Measurements from ENCODE around the gene SLC8A2.

The SLC8A2 gene

GRCh38 chr19:47518854-47519253, 47.2 kb upstream of the SLC8A2 start:
- H2BK15ac ChIP-seq (ENCODE audit: low read depth, poor library complexity, severe bottlenecking), result no peak overlapping the region
- 86% methylated on average over 9 of the region's 9 CpGs for WGBS
- peaks cover 21 to 25% of the 10 kb centered on the region in 2 experiments for H3K27me3 ChIP-seq (ENCODE audit: control insufficient read depth in 1 of 2, insufficient read depth in 1 of 2, low read length in 2 of 2)

GRCh38 chr19:47518139-47518538, 46.4 kb upstream of the SLC8A2 start:
- Histone ChIP-seq H3K27ac (ENCODE audit: low read length, poor library complexity, severe bottlenecking) (no peak overlapping the region), H2AFZ (ENCODE audit: low read depth, low read length) (no peak overlapping the region), H2BK120ac (ENCODE audit: low read depth, low read length) (no peak overlapping the region), H3K14ac (ENCODE audit: low read length in 2 of 2) (no peak overlapping the region), H3K79me1 (replicated peaks; ENCODE audit: low read length, poor library complexity, severe bottlenecking) (no peaks in the 10 kb centered on the region), H3K4me2 (ENCODE audit: low read length, poor library complexity, severe bottlenecking) (no peak overlapping the region), H2BK15ac (ENCODE audit: low read depth, poor library complexity, severe bottlenecking) (no peak overlapping the region), H4K91ac (ENCODE audit: low read length) (no peak overlapping the region), H2AK5ac (ENCODE audit: low read length, severe bottlenecking) (no peak overlapping the region), H3K9ac (ENCODE audit: low read length) (no peak overlapping the region), H3K27me3 (ENCODE audit: control insufficient read depth in 1 of 2, insufficient read depth in 1 of 2, low read length in 2 of 2) (peaks cover 16 to 22% of the 10 kb centered on the region in 2 experiments), H2BK12ac (ENCODE audit: low read length in 2 of 2) (no peak overlapping the region), H3K4me3 (ENCODE audit: insufficient read depth in 1 of 2, low read depth in 1 of 2, low read length in 2 of 2) (no peak overlapping the region), H3K4ac (ENCODE audit: low read depth in 1 of 2, low read length in 2 of 2) (no peak overlapping the region), H3K18ac (ENCODE audit: low read depth in 1 of 2, low read length in 2 of 2) (no peak overlapping the region), H2BK5ac (ENCODE audit: low read depth, low read length, poor library complexity, severe bottlenecking) (no peak overlapping the region), H3K36me3 (ENCODE audit: control insufficient read depth in 1 of 2, insufficient read depth in 2 of 2, low read depth in 1 of 2, low read length in 2 of 2) (no peaks in the 10 kb centered on the region), H4K8ac (ENCODE audit: low read length) (no peak overlapping the region), H3K9me3 (ENCODE audit: control insufficient read depth, low read length) (no peaks in the 10 kb centered on the region), H3K23ac (ENCODE audit: low read length in 2 of 2) (no peak overlapping the region), H3K4me1 (ENCODE audit: control insufficient read depth, insufficient read depth, low read depth, low read length) (peaks cover 10% of the 10 kb centered on the region)
- no peak for DNase-seq
- WGBS, result 85% methylated on average over 4 of the region's 4 CpGs

More at GRCh38 chr19:47518854-47519253, 47.2 kb upstream of the SLC8A2 start:
- Histone ChIP-seq H3K4me3 (ENCODE audit: insufficient read depth in 1 of 2, low read depth in 1 of 2, low read length in 2 of 2) (no peak overlapping the region), H3K36me3 (ENCODE audit: control insufficient read depth in 1 of 2, insufficient read depth in 2 of 2, low read depth in 1 of 2, low read length in 2 of 2) (no peaks in the 10 kb centered on the region), H2BK12ac (ENCODE audit: low read length in 2 of 2) (no peak overlapping the region), H3K9ac (ENCODE audit: low read length) (no peak overlapping the region), H3K4me2 (ENCODE audit: low read length, poor library complexity, severe bottlenecking) (no peak overlapping the region), H4K8ac (ENCODE audit: low read length) (no peak overlapping the region), H3K23ac (ENCODE audit: low read length in 2 of 2) (no peak overlapping the region), H2AFZ (ENCODE audit: low read depth, low read length) (no peak overlapping the region), H2AK5ac (ENCODE audit: low read length, severe bottlenecking) (no peak overlapping the region), H2BK5ac (ENCODE audit: low read depth, low read length, poor library complexity, severe bottlenecking) (no peak overlapping the region), H3K14ac (ENCODE audit: low read length in 2 of 2) (no peak overlapping the region), H2BK120ac (ENCODE audit: low read depth, low read length) (no peak overlapping the region), H3K18ac (ENCODE audit: low read depth in 1 of 2, low read length in 2 of 2) (no peak overlapping the region), H3K27ac (ENCODE audit: low read length, poor library complexity, severe bottlenecking) (no peak overlapping the region), H3K4ac (ENCODE audit: low read depth in 1 of 2, low read length in 2 of 2) (no peak overlapping the region), H3K4me1 (ENCODE audit: control insufficient read depth, insufficient read depth, low read depth, low read length) (peaks cover 10% of the 10 kb centered on the region), H4K91ac (ENCODE audit: low read length) (no peak overlapping the region), H3K9me3 (ENCODE audit: control insufficient read depth, low read length) (no peaks in the 10 kb centered on the region), H3K79me1 (replicated peaks; ENCODE audit: low read length, poor library complexity, severe bottlenecking) (no peaks in the 10 kb centered on the region)
- DNase-seq, result no peak

GRCh38 chr19:47514869-47515588, 43.3 kb upstream of the SLC8A2 start, which contains the start of gene NAPA:
Gene NAPA, minus strand, starts transcription at chr19:47515063. Its CDS starts 123 bp downstream, at chr19:47514940.
- H2AK5ac ChIP-seq (ENCODE audit: low read length, severe bottlenecking), result peak within 1 kb of the TSS; percentile 40
- peak within 1 kb of the TSS; percentile 99 for H3K9ac ChIP-seq (ENCODE audit: low read length)
- peak within 1 kb of the TSS; percentile 42 for H2AFZ ChIP-seq (ENCODE audit: low read depth, low read length)

GRCh38 chr19:47514151-47514868, 42.6 kb upstream of the SLC8A2 start:
- peak overlapping the region; percentile 88 to 100 for H3K4me3 ChIP-seq (ENCODE audit: insufficient read depth in 1 of 2, low read depth in 1 of 2, low read length in 2 of 2)
- H2BK15ac ChIP-seq (ENCODE audit: low read depth, poor library complexity, severe bottlenecking), result peak overlapping the region; percentile 87
- H3K36me3 ChIP-seq (ENCODE audit: control insufficient read depth in 1 of 2, insufficient read depth in 2 of 2, low read depth in 1 of 2, low read length in 2 of 2), result peaks cover 11% of the 10 kb centered on the region in 2 experiments
- H3K27ac ChIP-seq (ENCODE audit: low read length, poor library complexity, severe bottlenecking), result peak overlapping the region; percentile 93
- peak overlapping the region; percentile 86 to 89 for H3K18ac ChIP-seq (ENCODE audit: low read depth in 1 of 2, low read length in 2 of 2)
- H3K4me1 ChIP-seq (ENCODE audit: control insufficient read depth, insufficient read depth, low read depth, low read length), result peaks cover 25% of the 10 kb centered on the region
- peak overlapping the region; percentile 49 to 57 for H2BK12ac ChIP-seq (ENCODE audit: low read length in 2 of 2)
- no peak overlapping the region for H2BK120ac ChIP-seq (ENCODE audit: low read depth, low read length)
- H3K27me3 ChIP-seq (ENCODE audit: control insufficient read depth in 1 of 2, insufficient read depth in 1 of 2, low read length in 2 of 2), result no peaks in the 10 kb centered on the region
- peaks cover 16% of the 10 kb centered on the region for H3K79me1 ChIP-seq (replicated peaks; ENCODE audit: low read length, poor library complexity, severe bottlenecking)
- peak overlapping the region; percentile 48 for H2BK5ac ChIP-seq (ENCODE audit: low read depth, low read length, poor library complexity, severe bottlenecking)
- 10% methylated on average over 40 of the region's 40 CpGs for WGBS
- H3K9ac ChIP-seq (ENCODE audit: low read length), result peak overlapping the region; percentile 99
- H2AK5ac ChIP-seq (ENCODE audit: low read length, severe bottlenecking), result peak overlapping the region; percentile 40
- peak overlapping the region; percentile 94 for H3K4me2 ChIP-seq (ENCODE audit: low read length, poor library complexity, severe bottlenecking)
- peak overlapping the region; percentile 70 for H4K8ac ChIP-seq (ENCODE audit: low read length)
- H2AFZ ChIP-seq (ENCODE audit: low read depth, low read length), result no peak overlapping the region
- peak; percentile 23 for DNase-seq
- no peaks in the 10 kb centered on the region for H3K9me3 ChIP-seq (ENCODE audit: control insufficient read depth, low read length)
- H3K4ac ChIP-seq (ENCODE audit: low read depth in 1 of 2, low read length in 2 of 2), result peak overlapping the region; percentile 84 to 89
- H4K91ac ChIP-seq (ENCODE audit: low read length), result peak overlapping the region; percentile 90
- peak overlapping the region in 1 of 2 experiments; percentile 86 for H3K23ac ChIP-seq (ENCODE audit: low read length in 2 of 2)
- peak overlapping the region in 1 of 2 experiments; percentile 98 for H3K14ac ChIP-seq (ENCODE audit: low read length in 2 of 2)

More at GRCh38 chr19:47514869-47515588, 43.3 kb upstream of the SLC8A2 start, which contains the start of gene NAPA:
- peak within 1 kb of the TSS; percentile 93 for H3K27ac ChIP-seq (ENCODE audit: low read length, poor library complexity, severe bottlenecking)
- H2BK12ac ChIP-seq (ENCODE audit: low read length in 2 of 2), result peak within 1 kb of the TSS; percentile 49 to 57
- H3K4ac ChIP-seq (ENCODE audit: low read depth in 1 of 2, low read length in 2 of 2), result peak within 1 kb of the TSS; percentile 84 to 89
- peak within 1 kb of the TSS; percentile 90 for H4K91ac ChIP-seq (ENCODE audit: low read length)
- H3K4me3 ChIP-seq (ENCODE audit: insufficient read depth in 1 of 2, low read depth in 1 of 2, low read length in 2 of 2), result peak within 1 kb of the TSS; percentile 88 to 100
- peaks cover 4 to 9% of the 10 kb centered on the region in 2 experiments for H3K36me3 ChIP-seq (ENCODE audit: control insufficient read depth in 1 of 2, insufficient read depth in 2 of 2, low read depth in 1 of 2, low read length in 2 of 2)
- H2BK5ac ChIP-seq (ENCODE audit: low read depth, low read length, poor library complexity, severe bottlenecking), result peak within 1 kb of the TSS; percentile 48
- H2BK15ac ChIP-seq (ENCODE audit: low read depth, poor library complexity, severe bottlenecking), result peak within 1 kb of the TSS; percentile 87
- H3K18ac ChIP-seq (ENCODE audit: low read depth in 1 of 2, low read length in 2 of 2), result peak within 1 kb of the TSS; percentile 86 to 89
- H3K23ac ChIP-seq (ENCODE audit: low read length in 2 of 2), result peak within 1 kb of the TSS in 1 of 2 experiments; percentile 86
- WGBS, result under 1% methylated on average over 71 of the region's 78 CpGs
- peaks cover 25% of the 10 kb centered on the region for H3K4me1 ChIP-seq (ENCODE audit: control insufficient read depth, insufficient read depth, low read depth, low read length)
- peaks cover 11% of the 10 kb centered on the region for H3K79me1 ChIP-seq (replicated peaks; ENCODE audit: low read length, poor library complexity, severe bottlenecking)
- H3K9me3 ChIP-seq (ENCODE audit: control insufficient read depth, low read length), result no peaks in the 10 kb centered on the region
- H3K4me2 ChIP-seq (ENCODE audit: low read length, poor library complexity, severe bottlenecking), result peak within 1 kb of the TSS; percentile 94
- DNase-seq, result peak; percentile 100
- peak within 1 kb of the TSS in 1 of 2 experiments; percentile 98 for H3K14ac ChIP-seq (ENCODE audit: low read length in 2 of 2)
- H4K8ac ChIP-seq (ENCODE audit: low read length), result peak within 1 kb of the TSS; percentile 86
- peak within 1 kb of the TSS; percentile 91 for H2BK120ac ChIP-seq (ENCODE audit: low read depth, low read length)
- H3K27me3 ChIP-seq (ENCODE audit: control insufficient read depth in 1 of 2, insufficient read depth in 1 of 2, low read length in 2 of 2), result no peaks in the 10 kb centered on the region
